ENCODE measurements around the gene ST8SIA4.

DNA sequence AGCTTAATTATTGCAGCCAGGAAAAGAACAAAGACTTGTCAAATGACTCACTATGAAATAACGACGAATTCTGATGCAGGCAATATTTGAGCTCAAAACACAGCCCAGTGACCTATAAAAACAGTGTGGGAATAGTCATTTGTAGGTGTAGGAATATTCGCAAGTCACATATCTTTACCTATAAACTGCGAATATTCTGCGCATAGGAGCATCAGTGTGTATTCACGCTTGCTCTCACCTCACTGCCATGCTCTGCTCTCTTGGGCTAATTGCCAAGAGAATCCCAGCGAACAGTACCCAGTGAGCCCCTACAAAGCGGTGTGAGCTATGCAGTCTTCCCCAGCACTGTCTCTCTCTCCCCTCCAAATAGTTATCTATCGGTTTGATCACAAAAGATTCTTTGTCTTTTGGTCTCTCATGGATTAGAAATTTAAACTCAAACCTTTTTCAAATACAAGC, 74.2 kb downstream of the ST8SIA4 start:
- no peak for TF ChIP-seq FOS (IDR thresholded peaks at IDR 0.05; ENCODE audit: borderline replicate concordance, insufficient read depth, low read length)
- TF ChIP-seq POLR2A (IDR thresholded peaks at IDR 0.05; ENCODE audit: low read depth, low read length), result no peak
- TF ChIP-seq, protein P1, sequence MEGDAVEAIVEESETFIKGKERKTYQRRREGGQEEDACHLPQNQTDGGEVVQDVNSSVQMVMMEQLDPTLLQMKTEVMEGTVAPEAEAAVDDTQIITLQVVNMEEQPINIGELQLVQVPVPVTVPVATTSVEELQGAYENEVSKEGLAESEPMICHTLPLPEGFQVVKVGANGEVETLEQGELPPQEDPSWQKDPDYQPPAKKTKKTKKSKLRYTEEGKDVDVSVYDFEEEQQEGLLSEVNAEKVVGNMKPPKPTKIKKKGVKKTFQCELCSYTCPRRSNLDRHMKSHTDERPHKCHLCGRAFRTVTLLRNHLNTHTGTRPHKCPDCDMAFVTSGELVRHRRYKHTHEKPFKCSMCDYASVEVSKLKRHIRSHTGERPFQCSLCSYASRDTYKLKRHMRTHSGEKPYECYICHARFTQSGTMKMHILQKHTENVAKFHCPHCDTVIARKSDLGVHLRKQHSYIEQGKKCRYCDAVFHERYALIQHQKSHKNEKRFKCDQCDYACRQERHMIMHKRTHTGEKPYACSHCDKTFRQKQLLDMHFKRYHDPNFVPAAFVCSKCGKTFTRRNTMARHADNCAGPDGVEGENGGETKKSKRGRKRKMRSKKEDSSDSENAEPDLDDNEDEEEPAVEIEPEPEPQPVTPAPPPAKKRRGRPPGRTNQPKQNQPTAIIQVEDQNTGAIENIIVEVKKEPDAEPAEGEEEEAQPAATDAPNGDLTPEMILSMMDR (IDR thresholded peaks at IDR 0.05; ENCODE audit: extremely low read depth in 1 of 2, insufficient read depth in 1 of 2, low read depth in 1 of 2, low read length in 2 of 2), result no peak
- TF ChIP-seq EZH2 (IDR thresholded peaks at IDR 0.05; ENCODE audit: borderline replicate concordance, low read depth, low read length, severe bottlenecking), result no peak
- no peak for TF ChIP-seq GATA2 (IDR thresholded peaks at IDR 0.05; ENCODE audit: insufficient read depth, insufficient read length, low read depth, low read length)
- TF ChIP-seq MYC (IDR thresholded peaks at IDR 0.05; ENCODE audit: low read depth, low read length), result no peak
- TF ChIP-seq JUN (IDR thresholded peaks at IDR 0.05; ENCODE audit: borderline replicate concordance, insufficient read depth, insufficient read length, low read depth), result no peak
- TF ChIP-seq, protein P2, sequence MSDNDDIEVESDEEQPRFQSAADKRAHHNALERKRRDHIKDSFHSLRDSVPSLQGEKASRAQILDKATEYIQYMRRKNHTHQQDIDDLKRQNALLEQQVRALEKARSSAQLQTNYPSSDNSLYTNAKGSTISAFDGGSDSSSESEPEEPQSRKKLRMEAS (IDR thresholded peaks at IDR 0.05; ENCODE audit: insufficient read depth, insufficient read length), result no peak

Data from endothelial cell of umbilical vein (primary cell).